HG03095 (cell line): ENCODE results near the gene FOXL3.

ENCODE experiments used
- ATAC-seq: cut with Tn5 transposase; IDR thresholded peaks from one replicate; pipeline ENCODE4 v1.9.1; 2021; ENCODE audit warnings: moderate library complexity; ENCODE audit not compliant: unreplicated experiment

Gene FOXL3

DNA sequence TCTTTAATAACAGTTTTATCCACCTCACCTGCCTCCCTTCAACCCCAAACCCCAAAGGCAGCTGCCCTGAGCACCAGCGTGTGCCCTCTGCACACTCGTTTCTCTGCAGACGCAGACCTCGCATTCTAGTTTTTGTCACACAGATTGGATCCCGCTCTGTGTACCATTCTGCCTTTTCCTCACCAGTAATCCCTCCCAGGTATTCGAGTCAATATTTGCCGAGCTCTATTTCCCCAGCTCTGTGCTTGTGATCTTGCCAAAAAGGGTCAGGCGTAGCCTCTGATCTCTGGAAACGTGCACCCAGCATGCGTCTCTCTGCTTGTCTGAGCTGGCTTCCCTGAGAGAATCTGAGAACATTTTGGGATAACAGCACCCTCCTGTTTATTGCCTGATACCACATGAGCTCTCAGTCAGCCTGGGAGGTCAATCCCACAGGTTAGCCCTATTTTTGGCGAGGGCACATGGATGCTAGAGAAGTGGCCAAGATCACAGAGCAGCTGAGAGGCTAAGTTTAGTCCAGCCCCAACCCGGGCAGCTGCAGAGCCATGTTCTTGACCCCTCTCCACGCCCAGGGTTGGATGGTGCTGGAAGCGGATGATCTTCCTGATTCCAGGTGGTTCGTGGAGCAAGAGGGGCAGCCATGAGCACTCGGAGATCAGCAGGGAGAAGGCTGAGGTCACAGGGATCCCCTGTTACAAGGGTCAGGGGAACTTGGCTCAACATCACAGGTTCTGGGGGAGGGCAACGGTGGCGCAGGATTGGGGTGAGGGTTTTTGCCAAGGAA is 29.1 kb downstream of the FOXL3 start:
- no peak for ATAC-seq

DNA sequence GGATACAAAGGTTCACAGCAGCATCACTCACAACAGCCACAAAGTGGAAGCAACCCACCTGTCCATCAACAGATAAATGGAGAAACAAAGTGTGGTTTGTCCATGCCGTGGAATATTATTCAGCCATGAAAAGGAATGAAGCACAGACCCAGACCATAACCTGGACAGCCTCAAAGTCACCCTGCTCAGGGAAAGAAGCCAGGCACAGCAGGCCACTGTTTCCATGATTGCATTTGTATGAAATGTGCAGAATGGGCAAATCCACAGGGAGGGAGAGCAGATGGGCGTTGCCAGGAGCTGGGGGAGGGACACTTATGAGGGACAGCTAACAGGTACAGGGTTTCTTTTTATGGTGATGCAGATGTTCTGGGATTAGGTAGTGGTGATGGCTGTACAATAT is 30.3 kb downstream of the FOXL3 start:
- no peak for ATAC-seq

DNA sequence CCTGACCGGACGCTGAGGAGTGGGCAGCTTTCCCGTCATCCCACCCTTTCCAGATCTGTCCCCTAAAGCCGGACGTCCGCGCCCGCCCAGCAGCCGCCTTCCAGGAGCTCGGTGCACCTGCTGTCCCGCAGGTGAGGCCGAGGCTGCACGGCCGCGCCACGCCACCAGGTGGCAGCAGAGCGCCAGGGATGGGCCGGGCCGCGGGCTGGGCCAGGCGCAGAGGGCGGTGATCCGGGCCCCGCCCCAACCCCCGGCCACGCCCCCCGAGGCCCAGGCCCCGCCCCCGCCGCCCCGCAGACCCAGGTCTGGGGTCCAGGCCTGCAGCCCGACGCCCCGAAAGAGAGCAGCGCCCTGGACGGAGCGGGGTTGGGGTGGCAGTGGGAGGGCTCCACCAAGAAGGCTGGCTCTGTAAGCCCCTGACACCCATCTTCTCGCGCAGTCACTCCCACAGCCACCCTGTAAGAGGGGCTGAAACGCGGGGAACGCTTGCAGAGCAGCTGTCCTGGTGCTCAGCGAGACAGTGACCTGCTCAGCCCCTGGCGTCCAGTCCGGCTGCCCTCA is 32.2 kb downstream of the FOXL3 start:
- peak; percentile 52 for ATAC-seq

DNA sequence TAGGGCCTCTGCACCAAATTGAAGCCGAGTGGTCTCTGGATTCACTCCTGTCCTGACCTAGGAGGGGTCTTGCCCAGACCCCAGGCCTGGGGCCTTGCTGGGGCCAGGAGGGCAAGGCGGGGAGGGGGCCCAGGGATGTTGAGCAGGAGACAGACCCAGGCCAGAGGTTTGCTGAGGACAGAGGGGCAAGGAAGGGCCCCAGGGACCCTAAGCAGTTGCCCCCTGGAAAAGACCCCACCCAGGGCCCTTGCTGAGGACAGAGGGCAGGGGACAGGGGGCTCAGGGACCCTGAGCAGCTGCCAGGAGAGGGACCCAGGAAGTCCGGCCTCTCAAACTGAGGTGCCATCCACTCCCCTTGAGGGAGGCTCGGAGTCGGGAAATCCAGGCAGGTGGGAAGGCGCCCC is 32.7 kb downstream of the FOXL3 start:
- ATAC-seq: no peak

DNA sequence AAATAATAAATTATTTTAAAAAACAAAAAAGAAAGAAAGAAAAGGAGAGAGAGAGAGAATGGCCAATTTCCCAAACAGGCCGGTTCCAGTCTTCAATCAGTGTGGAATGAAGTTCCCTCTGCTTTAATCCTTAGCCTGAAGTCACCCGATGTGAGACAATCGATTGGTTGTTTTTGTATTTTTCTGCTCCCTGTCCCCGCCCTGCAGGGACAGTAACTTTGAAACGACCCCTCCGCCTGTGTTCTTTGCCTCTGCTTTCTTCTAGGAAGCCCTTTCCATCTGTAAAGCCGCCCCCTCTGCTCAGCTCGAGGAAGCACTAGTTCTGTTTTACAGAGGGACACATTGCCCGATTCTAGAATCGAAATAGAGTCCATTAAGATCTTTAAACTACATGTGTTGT is 33.4 kb downstream of the FOXL3 start:
- ATAC-seq: no peak

DNA sequence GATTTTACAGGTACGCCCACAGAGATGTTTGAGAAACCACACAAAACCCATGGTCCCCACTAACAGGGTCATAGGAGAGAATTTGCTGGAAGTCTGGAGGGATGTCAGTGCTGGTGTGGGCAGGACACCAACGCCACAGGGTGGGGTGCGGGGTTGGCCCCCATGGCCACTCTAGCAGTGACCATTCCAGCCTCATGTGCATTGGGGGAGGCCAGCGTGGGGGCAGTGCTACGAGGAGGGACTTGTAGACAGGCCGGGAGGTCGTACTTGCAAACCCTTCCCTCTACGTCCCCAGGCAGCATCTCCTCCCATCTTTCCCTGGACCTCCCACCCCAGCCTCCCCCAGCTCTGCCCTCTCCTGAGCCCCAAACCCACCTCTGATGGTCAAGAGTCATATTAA is 34.0 kb downstream of the FOXL3 start:
- ATAC-seq: no peak

DNA sequence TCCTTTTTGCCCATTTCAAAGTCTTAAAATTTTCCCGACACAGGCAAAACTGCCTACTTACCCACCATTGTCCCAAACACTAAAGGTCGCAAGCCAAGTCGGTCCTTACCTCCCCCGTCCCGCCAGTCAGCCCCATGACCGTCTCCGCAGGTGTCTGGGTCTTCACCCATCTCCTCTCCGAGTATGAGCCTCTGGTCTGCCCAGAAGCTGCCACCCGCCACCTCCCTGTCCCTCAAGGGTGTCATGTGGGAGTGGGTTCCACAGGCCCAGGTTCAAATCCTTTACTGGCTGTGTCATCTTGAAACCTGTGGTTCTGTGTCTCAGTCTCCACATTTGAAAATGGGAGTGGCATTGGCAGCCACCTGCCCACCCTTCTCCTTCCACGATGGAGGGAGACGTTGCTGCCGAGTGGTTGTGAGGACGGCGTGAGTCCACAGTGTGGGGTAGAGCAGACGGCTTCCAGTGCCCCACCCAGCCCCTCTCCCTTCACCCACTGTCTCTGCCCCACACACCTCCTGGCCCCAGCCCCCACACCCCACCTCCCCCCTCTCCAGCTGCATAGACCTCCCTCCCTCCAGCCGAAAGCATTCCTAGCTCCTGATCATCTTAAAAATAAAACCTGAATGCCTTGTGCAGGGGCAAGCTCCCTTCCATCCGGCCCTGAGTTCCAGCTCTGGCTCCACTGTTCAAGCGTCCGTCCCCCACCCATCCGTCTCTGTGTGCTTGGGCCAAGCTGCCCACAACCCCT is 35.3 kb downstream of the FOXL3 start:
- ATAC-seq: no peak

DNA sequence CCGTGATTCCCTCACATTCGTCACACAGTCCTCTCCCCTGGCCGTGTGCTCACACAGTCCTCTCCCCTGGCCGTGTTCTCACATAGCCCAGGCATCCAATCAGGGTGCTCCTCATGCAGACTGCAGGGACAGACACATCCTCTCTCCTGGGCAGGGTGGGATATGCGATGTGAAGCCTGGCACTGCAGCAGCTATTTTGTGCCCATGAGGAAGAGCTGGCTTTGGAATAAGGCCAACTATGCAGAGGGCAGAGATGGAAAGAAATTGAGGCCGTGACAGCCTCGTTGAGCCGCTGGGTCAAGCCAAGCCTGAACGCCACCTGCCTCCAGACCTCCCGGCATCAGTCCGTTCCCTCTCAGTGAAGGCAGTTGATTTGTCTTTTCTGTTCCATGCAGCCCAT is 35.8 kb downstream of the FOXL3 start:
- ATAC-seq: no peak

DNA sequence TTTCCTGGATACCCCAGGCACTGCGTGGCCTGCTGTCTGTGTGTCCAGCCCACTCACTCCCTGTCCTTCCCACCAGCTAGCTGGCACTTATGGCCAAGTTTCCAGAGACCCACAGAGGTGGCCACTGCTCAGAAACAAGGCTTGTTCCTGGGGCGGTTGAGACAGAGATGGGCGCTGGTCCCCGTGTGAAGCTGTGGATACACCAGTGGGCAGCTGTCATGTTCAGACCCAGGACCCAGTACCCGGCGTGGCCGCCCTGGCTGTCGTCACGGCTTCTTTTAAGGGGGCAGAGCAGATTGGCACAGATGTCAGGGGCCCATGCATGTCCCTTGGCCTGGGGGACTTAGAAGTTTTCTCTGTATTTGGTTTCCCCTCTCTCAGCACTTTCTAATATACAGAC is 36.3 kb downstream of the FOXL3 start:
- no peak for ATAC-seq

DNA sequence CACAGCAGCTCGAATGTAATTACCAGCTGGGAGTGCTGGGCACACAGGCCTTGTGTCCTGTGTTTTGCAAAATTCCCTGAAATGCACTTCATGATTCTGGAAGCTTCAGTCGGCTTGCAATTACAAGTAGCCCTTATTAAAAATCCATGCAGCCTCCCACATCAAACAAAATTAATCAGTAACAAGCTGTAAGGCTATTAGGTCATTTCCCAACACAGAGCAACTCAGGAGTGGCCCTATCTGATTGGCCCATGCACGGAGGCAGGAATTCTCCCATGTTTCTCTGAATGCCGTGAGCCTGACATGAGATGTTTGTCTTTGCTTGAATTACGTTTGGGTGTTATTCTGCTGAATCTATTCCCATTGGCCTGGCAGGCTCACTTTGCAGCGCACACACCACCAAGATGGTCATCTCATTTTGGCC is 36.9 kb downstream of the FOXL3 start:
- ATAC-seq: no peak

DNA sequence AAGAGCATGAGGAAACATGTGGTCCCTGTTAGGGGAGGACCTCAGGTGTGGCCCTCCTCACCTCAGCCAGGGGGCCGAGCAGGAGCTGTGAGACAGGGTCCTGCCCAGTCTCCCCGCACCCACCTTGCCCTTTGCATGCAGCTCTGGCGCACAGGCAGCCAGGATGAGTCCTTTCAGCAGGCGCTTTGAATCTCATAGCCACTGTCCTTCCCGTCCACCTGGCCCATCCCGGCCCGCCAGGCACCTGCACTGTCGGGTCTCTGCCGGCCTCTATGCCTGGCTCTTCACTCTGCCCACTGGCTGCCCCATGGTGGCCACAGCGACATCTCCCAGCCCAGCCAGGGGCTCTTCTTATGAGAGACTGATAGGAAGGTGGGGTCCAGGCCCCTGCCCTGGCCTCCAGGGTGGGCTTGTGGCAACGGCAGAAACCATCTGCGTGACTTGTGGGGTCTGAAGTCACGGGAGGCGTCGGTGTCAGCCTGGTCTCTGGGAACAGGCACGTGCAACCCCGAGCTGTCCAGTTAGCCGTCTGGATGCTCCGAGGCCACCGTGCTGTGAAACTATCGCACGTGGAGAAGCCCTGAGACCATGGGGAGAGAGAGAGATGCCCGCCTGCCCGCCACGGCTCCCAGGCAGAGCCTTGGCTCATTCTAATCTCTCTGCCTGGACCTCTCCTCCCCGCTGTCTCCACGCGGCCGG is 37.4 kb downstream of the FOXL3 start:
- no peak for ATAC-seq

DNA sequence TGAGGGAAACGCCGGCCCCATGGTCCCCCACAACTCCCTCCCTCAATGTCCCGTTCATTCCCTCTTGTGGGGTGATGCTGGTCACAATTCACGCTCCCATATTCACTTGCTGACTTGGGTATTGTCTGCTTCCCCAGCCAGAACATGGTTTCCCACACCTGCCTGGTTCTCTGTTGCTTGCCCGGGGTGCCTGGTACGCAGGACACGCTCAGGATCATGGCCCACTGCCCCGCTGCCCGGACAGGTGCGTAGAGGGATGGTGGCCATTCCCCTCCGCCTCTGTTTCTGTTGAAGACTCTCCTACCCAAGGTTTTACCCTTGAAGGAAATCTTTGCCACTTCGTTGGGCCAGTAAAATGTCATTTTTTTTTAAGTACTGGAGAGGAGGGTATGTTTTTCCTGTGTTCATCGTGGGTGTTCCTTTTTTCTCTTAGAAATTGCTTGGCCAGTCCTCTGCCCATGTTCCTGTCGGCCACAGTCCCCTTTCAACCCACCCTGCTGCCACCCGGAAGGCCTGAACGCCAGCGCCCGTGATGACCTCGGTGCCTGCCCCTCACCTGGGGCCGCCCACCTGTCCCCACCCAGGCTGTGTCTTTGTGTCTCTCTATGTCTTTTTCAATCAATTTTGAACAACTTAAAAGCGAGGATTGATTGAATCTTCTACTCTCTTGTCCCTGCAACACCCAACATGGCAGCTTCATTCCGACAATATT is 38.2 kb downstream of the FOXL3 start:
- ATAC-seq: no peak

DNA sequence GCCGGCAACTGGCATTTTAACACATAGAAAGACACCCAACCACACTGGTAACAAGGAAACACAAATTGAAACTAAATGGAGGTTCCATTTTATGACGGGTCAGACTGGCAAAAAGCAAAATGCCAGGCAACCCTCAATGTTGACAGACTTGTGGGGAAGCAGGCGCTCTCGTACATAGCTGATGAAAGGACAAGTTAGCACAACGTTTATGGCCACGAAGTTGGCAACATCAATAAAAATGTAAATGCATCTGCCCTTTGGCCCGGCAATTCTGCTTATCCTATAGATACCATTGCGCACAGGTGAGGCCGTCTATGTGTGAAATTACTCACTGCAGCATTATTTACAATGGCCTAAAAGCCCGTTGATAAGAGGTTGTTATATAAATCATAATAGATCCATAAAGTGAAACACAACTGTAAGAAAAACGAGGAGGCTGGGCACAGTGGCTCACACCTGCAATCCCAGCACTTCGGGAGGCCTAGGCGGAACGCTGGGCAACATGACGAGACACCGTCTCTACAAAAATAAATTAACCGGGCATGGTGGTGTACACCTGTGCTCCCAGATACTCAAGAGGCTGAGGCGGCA is 39.8 kb downstream of the FOXL3 start:
- ATAC-seq: no peak

DNA sequence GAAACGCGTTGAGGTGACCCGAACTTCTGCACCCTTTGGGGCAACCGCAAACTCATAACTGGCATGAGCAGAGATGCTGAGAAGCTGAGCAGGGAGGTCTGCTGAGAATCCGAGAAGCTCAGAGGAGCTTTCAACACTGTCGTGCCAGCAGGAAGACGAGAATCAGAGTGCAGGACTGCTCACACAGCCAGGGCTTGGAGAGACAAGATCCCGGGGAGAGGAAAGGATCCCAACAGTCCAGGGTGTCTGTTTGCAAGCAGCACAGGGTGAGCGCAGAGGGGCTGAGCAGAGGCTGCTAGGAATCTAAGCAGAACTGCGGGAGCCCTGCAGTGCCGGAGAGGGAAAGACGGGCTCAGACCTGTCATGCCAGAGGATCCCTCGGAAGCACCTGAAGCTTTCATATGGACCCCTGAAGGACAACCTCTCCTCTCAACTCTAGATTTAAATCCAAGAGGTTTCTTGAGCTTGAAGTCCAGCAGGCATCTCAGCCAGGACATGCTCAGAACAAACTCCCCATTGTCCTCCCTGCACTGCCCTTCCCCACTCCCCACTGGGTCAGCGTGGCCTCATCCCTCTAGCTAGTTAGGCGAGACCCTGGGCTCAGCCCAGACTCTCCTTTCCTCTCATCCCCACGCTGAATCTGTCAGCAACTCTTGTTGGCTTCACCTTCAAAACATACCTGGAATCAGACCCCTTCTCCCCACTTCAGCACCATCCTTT is 40.7 kb downstream of the FOXL3 start:
- no peak for ATAC-seq

DNA sequence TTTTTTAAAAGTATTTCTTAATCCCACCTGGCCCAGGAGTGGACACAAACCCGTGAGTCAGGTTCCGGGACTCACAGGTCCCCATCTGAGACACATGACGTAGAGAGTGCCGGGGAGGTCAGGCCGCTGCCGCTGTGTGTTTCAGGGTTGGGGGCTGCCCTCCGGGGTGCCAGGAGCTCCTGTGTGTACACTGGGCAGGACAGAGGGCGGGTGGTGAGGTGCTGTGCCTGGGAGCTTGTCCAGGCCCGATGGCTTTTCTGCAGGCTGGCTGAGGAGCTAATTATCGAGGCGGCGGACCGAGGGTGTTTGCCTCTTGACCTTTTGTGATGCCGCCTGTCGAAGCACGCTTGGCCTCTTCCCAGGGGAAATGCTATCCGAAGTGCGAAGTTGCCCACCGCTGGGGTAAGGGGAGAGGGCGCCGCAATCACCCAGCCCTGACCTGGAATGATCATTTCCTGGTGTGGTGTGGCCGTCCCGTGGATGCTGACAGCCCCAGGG is 42.1 kb downstream of the FOXL3 start:
- ATAC-seq: no peak

DNA sequence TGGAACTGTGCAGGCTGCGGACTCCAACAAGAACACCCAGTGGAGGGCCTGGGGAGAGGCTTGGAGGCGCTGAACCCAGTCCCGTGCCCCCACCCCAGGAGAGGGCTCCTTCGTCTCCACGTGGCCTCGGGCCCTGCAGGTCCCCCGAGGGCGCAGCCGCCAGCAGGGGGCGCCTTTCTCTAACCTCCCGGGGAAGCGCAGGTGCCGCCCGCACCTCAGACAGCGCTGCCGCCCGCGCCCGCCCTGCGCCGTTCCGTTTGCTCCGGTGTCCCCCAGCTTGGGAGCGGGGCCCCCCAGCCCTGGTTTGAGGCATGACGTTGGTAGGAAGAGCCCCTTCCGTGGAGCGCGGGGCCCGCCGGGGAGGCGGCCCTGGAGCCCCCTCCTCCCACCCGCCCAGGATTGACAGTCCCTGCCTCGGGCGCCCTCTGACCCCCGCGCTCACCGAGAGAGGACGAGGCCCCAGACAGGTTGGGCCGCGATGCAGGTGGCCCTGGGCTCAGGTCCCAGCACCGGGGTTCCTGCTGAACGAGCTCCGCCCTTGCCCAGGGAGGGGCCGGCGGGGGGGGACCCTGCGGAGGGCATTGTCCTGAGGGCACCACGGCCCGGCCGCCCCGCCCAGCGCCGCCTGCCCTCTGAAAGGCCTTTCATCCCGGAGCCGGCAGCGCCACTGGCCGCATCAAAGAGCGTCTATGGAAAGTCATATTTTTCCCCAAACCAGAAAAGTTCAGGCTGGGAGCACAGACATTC is 42.8 kb downstream of the FOXL3 start:
- ATAC-seq: no peak

DNA sequence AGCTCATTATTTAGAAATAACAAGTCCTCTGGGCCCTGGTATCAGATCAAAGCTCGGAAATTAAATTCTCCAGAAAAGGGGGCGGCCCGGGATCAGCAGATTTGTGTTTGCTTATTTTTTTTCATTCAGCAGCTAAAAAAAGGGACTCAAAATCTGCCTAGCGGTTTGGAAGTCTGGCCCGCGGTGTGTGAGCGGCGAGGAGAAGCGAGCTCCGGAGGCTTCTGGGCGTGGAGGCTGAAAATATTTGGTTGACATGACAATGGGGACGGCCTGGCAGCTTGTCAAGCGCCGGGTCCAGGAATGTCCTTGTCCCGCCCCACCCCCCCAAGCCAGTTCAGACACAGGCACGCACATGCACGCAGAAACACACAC is 43.4 kb downstream of the FOXL3 start:
- no peak for ATAC-seq

DNA sequence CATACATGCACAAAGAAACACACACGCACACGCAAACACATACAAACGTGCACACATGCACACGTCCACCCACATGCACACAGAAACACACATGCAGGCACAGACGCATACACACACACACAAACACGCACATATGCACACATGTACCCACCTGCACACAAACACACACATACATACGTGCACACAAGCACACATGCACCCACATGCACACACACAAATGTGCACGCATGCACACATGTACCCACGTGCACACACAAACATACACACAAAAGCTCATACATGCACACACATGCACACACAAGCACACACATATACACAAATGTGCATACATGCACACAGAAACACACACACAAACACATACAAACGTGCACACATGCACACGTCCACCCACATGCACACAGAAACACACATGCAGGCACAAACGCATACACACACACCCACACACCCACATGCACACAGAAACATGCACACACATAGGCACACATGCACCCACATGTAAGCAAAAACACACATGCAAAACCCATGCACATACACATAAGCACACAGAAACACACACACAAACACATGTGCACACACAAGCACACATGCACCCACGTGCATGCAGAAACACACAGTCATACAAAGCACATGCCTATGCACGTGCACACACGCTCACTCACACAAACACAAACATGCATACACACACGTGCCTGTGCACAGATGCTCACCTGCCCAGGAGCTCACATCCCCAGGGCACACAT is 44.8 kb downstream of the FOXL3 start:
- ATAC-seq: no peak
